GM23338 (cell line): Measurements from ENCODE around the gene TMEM11. TPM values are rescaled to one million over a fixed set of nuclear protein-coding genes. Genes with fewer than 3 reads are reported as not detected.

Source experiments
- ATAC-seq: fragments of 200-7000 bp; cut with Tn5 transposase; 3 replicates; pipeline ENCODE4 v1.9.1; 2020
- DNase-seq: peaks from one replicate; pipeline ENCODE4 v3.0.0-alpha.2; 2015; ENCODE audit warnings: low spot score
- H2AFZ ChIP-seq: fragments of 200-600 bp; sonication (generic); 2 replicates; pipeline ENCODE4 v1.8.0; 2016; ENCODE audit warnings: antibody characterized with exemption, mild to moderate bottlenecking, moderate library complexity
- H3F3A ChIP-seq: fragments of 200-600 bp; sonication (generic); replicated peaks from 2 replicates; pipeline ENCODE4 v1.8.0; 2017; ENCODE audit warnings: antibody characterized with exemption, mixed run types, low read depth
- H3K27ac ChIP-seq: fragments of 200-600 bp; sonication (generic); 2 replicates; pipeline ENCODE4 v1.6.1; 2016; ENCODE audit warnings: low read depth
- H3K27me3 ChIP-seq: fragments of 200-600 bp; sonication (generic); 2 replicates; pipeline ENCODE4 v1.8.0; 2016; ENCODE audit warnings: mild to moderate bottlenecking, mixed run types, moderate library complexity; ENCODE audit not compliant: insufficient read depth
- H3K36me3 ChIP-seq: fragments of 200-600 bp; sonication (generic); 2 replicates; pipeline ENCODE4 v1.8.0; 2016; ENCODE audit warnings: mild to moderate bottlenecking; ENCODE audit not compliant: insufficient read depth
- H3K4me1 ChIP-seq: fragments of 200-600 bp; sonication (generic); 2 replicates; pipeline ENCODE4 v1.8.0; 2016; ENCODE audit warnings: mild to moderate bottlenecking, moderate library complexity; ENCODE audit not compliant: insufficient read depth
- H3K4me2 ChIP-seq: fragments of 200-600 bp; sonication (generic); 2 replicates; pipeline ENCODE4 v1.7.1; 2017; ENCODE audit warnings: mixed run types
- H3K4me3 ChIP-seq: fragments of 200-600 bp; sonication (generic); 2 replicates; pipeline ENCODE4 v1.6.1; 2016; ENCODE audit warnings: mixed run types
- H3K79me2 ChIP-seq: fragments of 200-600 bp; sonication (generic); replicated peaks from 2 replicates; pipeline ENCODE4 v1.8.0; 2017; ENCODE audit warnings: mild to moderate bottlenecking; ENCODE audit not compliant: insufficient read depth
- H3K9me2 ChIP-seq: fragments of 200-600 bp; sonication (generic); 2 replicates; pipeline ENCODE4 v1.8.0; 2017; ENCODE audit not compliant: insufficient read depth
- H4K20me1 ChIP-seq: fragments of 200-600 bp; sonication (generic); replicated peaks from 2 replicates; pipeline ENCODE4 v1.8.0; 2017; ENCODE audit warnings: mild to moderate bottlenecking; ENCODE audit not compliant: insufficient read depth
- H3K27ac Mint-ChIP-seq: 2 replicates; pipeline ENCODE4 v1.8.0; 2020; ENCODE audit warnings: inconsistent platforms, mild to moderate bottlenecking, moderate library complexity, mixed read lengths
- H3K27me3 Mint-ChIP-seq: 3 replicates; pipeline ENCODE4 v1.8.0; 2022; ENCODE audit warnings: low read depth, mild to moderate bottlenecking, moderate library complexity, mixed read lengths, inconsistent platforms; ENCODE audit not compliant: insufficient read depth, poor library complexity
- H3K36me3 Mint-ChIP-seq: 3 replicates; pipeline ENCODE4 v1.8.0; 2021; ENCODE audit warnings: low read depth, mild to moderate bottlenecking, inconsistent platforms, moderate library complexity, mixed read lengths
- H3K4me1 Mint-ChIP-seq: 3 replicates; pipeline ENCODE4 v1.8.0; 2020; ENCODE audit warnings: mild to moderate bottlenecking, inconsistent platforms, mixed read lengths
- H3K4me3 Mint-ChIP-seq: 3 replicates; pipeline ENCODE4 v1.8.0; 2021; ENCODE audit warnings: moderate library complexity, mild to moderate bottlenecking, inconsistent platforms, mixed read lengths
- H3K9me3 Mint-ChIP-seq: 3 replicates; pipeline ENCODE4 v1.8.0; 2020; ENCODE audit warnings: moderate library complexity, mild to moderate bottlenecking, inconsistent platforms, mixed read lengths
- CREB1 ChIP-seq: fragments of 250-450 bp; sonication (Bioruptor Pico); IDR thresholded peaks from 2 replicates; pipeline ENCODE4 v1.5.0; 2020; ENCODE audit warnings: low read depth, mild to moderate bottlenecking, moderate library complexity
- EZH2 ChIP-seq: fragments of 200-600 bp; sonication (generic); IDR thresholded peaks from one replicate; pipeline ENCODE4 v1.8.0; 2017; ENCODE audit warnings: antibody characterized with exemption, mild to moderate bottlenecking, low read depth; ENCODE audit not compliant: unreplicated experiment
- EZH2phosphoT487 ChIP-seq: fragments of 200-600 bp; sonication (generic); IDR thresholded peaks from one replicate; pipeline ENCODE4 v1.8.1; 2018; ENCODE audit warnings: antibody characterized with exemption; ENCODE audit not compliant: unreplicated experiment
- JUNB ChIP-seq: IDR thresholded peaks from one replicate; pipeline ENCODE4 v1.6.1; 2016; ENCODE audit warnings: antibody characterized with exemption; ENCODE audit not compliant: unreplicated experiment
- NANOG ChIP-seq: IDR thresholded peaks from 2 replicates; pipeline ENCODE4 v1.6.1; 2016; ENCODE audit warnings: antibody characterized with exemption, borderline replicate concordance
- POLR2AphosphoS5 ChIP-seq: IDR thresholded peaks from 2 replicates; pipeline ENCODE4 v1.6.1; 2016; ENCODE audit warnings: antibody characterized with exemption, low read depth
- STAT1 ChIP-seq: IDR thresholded peaks from one replicate; pipeline ENCODE4 v1.6.1; 2016; ENCODE audit warnings: antibody characterized with exemption; ENCODE audit not compliant: unreplicated experiment
- ZNF114 ChIP-seq: fragments of 250-450 bp; sonication (Bioruptor Pico); IDR thresholded peaks from 2 replicates; pipeline ENCODE4 v1.5.0; 2020; ENCODE audit warnings: mild to moderate bottlenecking, moderate library complexity
- ZNF331 ChIP-seq: fragments of 250-450 bp; sonication (Bioruptor Pico); IDR thresholded peaks from 2 replicates; pipeline ENCODE4 v1.5.0; 2020; ENCODE audit warnings: low read depth, mild to moderate bottlenecking, moderate library complexity
- ZNF462 ChIP-seq: fragments of 250-450 bp; sonication (Bioruptor Pico); IDR thresholded peaks from 2 replicates; pipeline ENCODE4 v1.5.0; 2020; ENCODE audit warnings: mild to moderate bottlenecking, moderate library complexity
- polyA plus RNA-seq: library from polyadenylated mRNA; unstranded; fragments of >200 nt; fragmentation: Nextera tagmentation; extraction: Ambion mirVana; gene quantifications from 2 replicates; pipeline ENCODE4 v1.2.1, GENCODE V29; 2016
- total RNA-seq: library from RNA; depleted of rRNA; stranded (reverse); fragments of >200 nt; shearing (Covaris generic); gene quantifications from 2 replicates; pipeline ENCODE4 v1.2.3, GENCODE V29; 2014
- TF ChIP-seq, protein P1 (sequence below): IDR thresholded peaks from 2 replicates; pipeline ENCODE4 v1.6.1; 2016; ENCODE audit warnings: antibody characterized with exemption
- TF ChIP-seq, protein P2 (sequence below), 2 experiments: fragments of 200-600 bp in 1 of 2; sonication (generic) in 1 of 2; conservative IDR thresholded peaks; 2 replicates each; pipeline versions ENCODE4 v1.5.1 to v1.6.1; 2016 to 2017; ENCODE audit warnings: antibody characterized with exemption in 2 of 2, low read depth in 2 of 2, mild to moderate bottlenecking in 2 of 2, moderate library complexity in 1 of 2
- TF ChIP-seq, protein P3 (sequence below): IDR thresholded peaks from one replicate; pipeline ENCODE4 v1.6.1; 2018; ENCODE audit warnings: antibody characterized with exemption; ENCODE audit not compliant: unreplicated experiment

TMEM11 gene
- total and polyA plus RNA-seq, 2 experiments from 2014 or later, result 38.5 to 90.2 TPM

DNA sequence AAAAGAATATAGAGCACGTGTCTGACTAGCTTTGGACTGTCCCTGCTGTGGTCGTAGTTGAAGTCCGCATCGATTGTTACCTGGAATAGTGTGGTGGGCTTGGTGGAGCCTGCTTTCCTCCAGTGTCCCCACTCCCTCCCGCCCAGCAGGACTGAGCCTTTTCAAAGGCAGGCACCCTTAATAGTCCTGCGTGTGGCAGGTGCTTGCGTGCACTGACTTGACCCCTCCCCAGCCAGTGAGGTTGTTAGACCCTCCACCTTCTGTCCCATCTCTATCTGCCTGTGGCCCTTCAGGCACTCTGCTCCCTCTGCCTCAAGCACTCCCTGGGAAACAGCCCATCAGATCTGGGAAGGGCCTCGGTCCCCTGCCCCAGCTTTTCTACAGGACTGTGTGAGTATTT, 36.6 kb downstream of the TMEM11 start:
- H3K27ac Mint-ChIP-seq, result peak overlapping the region; percentile 67; the same call in 1 of the 2 replicates
- Histone ChIP-seq H3K27me3 (no peaks in the 10 kb centered on the region), H3K4me1 (no peaks in the 10 kb centered on the region), H3K79me2 (no peaks in the 10 kb centered on the region), H3F3A (no peaks in the 10 kb centered on the region), H3K9me2 (no peaks in the 10 kb centered on the region), H2AFZ (no peak overlapping the region), H3K4me3 (no peak overlapping the region), H3K4me2 (no peak overlapping the region), H3K36me3 (no peaks in the 10 kb centered on the region), H4K20me1 (no peaks in the 10 kb centered on the region), H3K27ac (no peak overlapping the region)
- H3K36me3 Mint-ChIP-seq, result peaks cover 9% of the 10 kb centered on the region
- no peak for TF ChIP-seq ZNF462 (CRISPR knock-in tag)
- no peak for TF ChIP-seq ZNF331 (CRISPR knock-in tag)
- no peak for TF ChIP-seq POLR2AphosphoS5
- TF ChIP-seq EZH2phosphoT487, result no peak
- no peak for TF ChIP-seq ZNF114 (CRISPR knock-in tag)
- no peak for TF ChIP-seq JUNB
- TF ChIP-seq, protein P1, sequence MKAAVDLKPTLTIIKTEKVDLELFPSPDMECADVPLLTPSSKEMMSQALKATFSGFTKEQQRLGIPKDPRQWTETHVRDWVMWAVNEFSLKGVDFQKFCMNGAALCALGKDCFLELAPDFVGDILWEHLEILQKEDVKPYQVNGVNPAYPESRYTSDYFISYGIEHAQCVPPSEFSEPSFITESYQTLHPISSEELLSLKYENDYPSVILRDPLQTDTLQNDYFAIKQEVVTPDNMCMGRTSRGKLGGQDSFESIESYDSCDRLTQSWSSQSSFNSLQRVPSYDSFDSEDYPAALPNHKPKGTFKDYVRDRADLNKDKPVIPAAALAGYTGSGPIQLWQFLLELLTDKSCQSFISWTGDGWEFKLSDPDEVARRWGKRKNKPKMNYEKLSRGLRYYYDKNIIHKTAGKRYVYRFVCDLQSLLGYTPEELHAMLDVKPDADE, result no peak
- TF ChIP-seq, protein P2, sequence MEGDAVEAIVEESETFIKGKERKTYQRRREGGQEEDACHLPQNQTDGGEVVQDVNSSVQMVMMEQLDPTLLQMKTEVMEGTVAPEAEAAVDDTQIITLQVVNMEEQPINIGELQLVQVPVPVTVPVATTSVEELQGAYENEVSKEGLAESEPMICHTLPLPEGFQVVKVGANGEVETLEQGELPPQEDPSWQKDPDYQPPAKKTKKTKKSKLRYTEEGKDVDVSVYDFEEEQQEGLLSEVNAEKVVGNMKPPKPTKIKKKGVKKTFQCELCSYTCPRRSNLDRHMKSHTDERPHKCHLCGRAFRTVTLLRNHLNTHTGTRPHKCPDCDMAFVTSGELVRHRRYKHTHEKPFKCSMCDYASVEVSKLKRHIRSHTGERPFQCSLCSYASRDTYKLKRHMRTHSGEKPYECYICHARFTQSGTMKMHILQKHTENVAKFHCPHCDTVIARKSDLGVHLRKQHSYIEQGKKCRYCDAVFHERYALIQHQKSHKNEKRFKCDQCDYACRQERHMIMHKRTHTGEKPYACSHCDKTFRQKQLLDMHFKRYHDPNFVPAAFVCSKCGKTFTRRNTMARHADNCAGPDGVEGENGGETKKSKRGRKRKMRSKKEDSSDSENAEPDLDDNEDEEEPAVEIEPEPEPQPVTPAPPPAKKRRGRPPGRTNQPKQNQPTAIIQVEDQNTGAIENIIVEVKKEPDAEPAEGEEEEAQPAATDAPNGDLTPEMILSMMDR (conservative IDR thresholded peaks at IDR 0.05; ENCODE audit: low read depth in 2 of 2), result no peak
- TF ChIP-seq CREB1 (CRISPR knock-in tag), result no peak
- no peak for TF ChIP-seq EZH2
- TF ChIP-seq, protein P3, sequence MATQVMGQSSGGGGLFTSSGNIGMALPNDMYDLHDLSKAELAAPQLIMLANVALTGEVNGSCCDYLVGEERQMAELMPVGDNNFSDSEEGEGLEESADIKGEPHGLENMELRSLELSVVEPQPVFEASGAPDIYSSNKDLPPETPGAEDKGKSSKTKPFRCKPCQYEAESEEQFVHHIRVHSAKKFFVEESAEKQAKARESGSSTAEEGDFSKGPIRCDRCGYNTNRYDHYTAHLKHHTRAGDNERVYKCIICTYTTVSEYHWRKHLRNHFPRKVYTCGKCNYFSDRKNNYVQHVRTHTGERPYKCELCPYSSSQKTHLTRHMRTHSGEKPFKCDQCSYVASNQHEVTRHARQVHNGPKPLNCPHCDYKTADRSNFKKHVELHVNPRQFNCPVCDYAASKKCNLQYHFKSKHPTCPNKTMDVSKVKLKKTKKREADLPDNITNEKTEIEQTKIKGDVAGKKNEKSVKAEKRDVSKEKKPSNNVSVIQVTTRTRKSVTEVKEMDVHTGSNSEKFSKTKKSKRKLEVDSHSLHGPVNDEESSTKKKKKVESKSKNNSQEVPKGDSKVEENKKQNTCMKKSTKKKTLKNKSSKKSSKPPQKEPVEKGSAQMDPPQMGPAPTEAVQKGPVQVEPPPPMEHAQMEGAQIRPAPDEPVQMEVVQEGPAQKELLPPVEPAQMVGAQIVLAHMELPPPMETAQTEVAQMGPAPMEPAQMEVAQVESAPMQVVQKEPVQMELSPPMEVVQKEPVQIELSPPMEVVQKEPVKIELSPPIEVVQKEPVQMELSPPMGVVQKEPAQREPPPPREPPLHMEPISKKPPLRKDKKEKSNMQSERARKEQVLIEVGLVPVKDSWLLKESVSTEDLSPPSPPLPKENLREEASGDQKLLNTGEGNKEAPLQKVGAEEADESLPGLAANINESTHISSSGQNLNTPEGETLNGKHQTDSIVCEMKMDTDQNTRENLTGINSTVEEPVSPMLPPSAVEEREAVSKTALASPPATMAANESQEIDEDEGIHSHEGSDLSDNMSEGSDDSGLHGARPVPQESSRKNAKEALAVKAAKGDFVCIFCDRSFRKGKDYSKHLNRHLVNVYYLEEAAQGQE, result no peak
- TF ChIP-seq NANOG, result no peak
- no peak for TF ChIP-seq STAT1
- no peak overlapping the region for H3K4me3 Mint-ChIP-seq
- H3K9me3 Mint-ChIP-seq, result no peaks in the 10 kb centered on the region
- peaks cover 2% of the 10 kb centered on the region for H3K27me3 Mint-ChIP-seq
- DNase-seq, result no peak
- no peaks in the 10 kb centered on the region for H3K4me1 Mint-ChIP-seq
- no peak for ATAC-seq
